Measurements from ENCODE around the gene FLT1. TPM values are rescaled to one million over a fixed set of nuclear protein-coding genes. Genes with fewer than 3 reads are reported as not detected.

The FLT1 gene
- total RNA-seq, 2 donors from 2014 or later: 12.3 to 44.6 TPM

DNA sequence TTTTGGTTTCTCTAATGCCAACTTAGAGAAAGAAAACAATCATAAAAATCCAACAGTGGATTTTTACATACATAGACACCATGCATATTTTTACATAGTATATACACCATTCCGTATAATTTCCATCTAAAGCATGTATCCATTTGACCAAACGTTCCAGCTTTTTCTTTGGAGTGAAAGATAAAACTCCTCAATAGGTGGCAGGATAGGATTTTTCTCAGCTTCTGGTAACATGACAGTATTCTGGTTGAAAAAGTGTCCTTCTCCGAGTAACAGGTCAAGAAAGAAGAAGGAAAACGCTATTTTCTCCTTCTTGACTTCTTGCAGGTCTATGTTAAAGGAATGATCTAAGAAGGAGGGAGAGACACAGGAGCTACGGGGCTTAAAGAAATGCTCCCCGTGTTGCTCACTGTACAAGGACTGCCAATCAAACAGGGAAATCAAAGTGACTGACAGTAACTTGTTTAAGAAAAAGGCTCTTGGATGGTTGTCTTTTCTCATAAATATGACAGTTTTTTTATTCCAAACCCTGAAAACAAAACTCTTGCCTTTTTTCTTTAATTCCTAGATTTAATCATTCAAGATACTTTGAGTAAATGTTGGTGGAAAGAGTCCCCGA, 11.5 kb downstream of the FLT1 start:
- TF ChIP-seq, protein P1, sequence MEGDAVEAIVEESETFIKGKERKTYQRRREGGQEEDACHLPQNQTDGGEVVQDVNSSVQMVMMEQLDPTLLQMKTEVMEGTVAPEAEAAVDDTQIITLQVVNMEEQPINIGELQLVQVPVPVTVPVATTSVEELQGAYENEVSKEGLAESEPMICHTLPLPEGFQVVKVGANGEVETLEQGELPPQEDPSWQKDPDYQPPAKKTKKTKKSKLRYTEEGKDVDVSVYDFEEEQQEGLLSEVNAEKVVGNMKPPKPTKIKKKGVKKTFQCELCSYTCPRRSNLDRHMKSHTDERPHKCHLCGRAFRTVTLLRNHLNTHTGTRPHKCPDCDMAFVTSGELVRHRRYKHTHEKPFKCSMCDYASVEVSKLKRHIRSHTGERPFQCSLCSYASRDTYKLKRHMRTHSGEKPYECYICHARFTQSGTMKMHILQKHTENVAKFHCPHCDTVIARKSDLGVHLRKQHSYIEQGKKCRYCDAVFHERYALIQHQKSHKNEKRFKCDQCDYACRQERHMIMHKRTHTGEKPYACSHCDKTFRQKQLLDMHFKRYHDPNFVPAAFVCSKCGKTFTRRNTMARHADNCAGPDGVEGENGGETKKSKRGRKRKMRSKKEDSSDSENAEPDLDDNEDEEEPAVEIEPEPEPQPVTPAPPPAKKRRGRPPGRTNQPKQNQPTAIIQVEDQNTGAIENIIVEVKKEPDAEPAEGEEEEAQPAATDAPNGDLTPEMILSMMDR (IDR thresholded peaks at IDR 0.05): no peak
- no peaks in the 10 kb centered on the region for H3K4me1 ChIP-seq (ENCODE audit: control insufficient read depth in 1 of 2, low read depth in 2 of 2)
- DNase-seq (ENCODE audit: low spot score) (no peak), ATAC-seq (ENCODE audit: insufficient number of reproducible peaks, low FRiP score, low read depth) (no peak)
- H3K36me3 ChIP-seq: no peaks in the 10 kb centered on the region
- no peak overlapping the region for H3K27ac ChIP-seq
- H3K27me3 ChIP-seq (replicated peaks; ENCODE audit: insufficient read depth): no peaks in the 10 kb centered on the region
- no peaks in the 10 kb centered on the region for H3K9me3 ChIP-seq
- no peak overlapping the region for H3K4me3 ChIP-seq

DNA sequence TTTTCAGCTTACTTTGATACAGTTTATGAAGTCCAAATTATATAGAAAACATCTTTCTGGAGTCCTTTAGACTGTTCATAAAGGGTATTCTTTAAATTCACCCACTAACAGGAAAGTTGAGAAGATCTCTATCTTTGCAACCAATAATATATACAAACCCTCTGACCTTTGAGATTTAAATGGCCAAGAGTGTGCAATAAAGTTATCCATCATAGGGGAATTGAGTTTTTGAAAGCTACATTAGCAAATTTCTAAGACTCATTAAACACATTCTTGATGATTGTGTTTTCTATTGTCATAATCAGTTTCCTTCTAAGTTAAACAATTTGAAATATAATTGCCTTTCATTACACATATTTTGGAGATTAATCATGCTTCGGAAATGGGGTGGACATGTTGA, 15.9 kb downstream of the FLT1 start:
- ATAC-seq (ENCODE audit: insufficient number of reproducible peaks, low FRiP score, low read depth) (no peak), DNase-seq (ENCODE audit: low spot score) (no peak)
- TF ChIP-seq, protein P1 (IDR thresholded peaks at IDR 0.05): no peak
- Histone ChIP-seq H3K4me3 (no peak overlapping the region), H3K27ac (no peak overlapping the region), H3K27me3 (replicated peaks; ENCODE audit: insufficient read depth) (no peaks in the 10 kb centered on the region), H3K36me3 (no peaks in the 10 kb centered on the region), H3K9me3 (no peaks in the 10 kb centered on the region), H3K4me1 (ENCODE audit: control insufficient read depth in 1 of 2, low read depth in 2 of 2) (peaks cover 8 to 23% of the 10 kb centered on the region in 2 donors)

DNA sequence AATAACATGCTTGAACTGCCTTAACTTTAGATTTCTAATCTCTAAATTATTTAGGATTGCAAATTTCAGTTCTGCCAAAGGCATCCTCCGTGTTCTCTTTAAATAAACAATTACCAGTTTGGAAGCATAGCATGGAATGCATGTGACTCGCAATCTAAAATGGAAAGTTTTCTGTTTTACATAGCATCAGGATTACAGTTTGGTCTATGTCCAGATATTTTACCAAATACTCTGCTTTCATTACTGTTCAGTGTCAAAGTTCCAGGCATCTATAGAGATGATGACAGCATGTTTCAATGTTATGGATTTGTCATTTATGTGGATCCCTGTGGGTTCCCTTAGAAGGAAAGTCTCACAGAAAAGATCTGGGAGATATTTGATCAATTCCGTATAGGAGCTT, 16.8 kb downstream of the FLT1 start:
- ATAC-seq (ENCODE audit: insufficient number of reproducible peaks, low FRiP score, low read depth) (no peak), DNase-seq (ENCODE audit: low spot score) (no peak)
- H3K36me3 ChIP-seq: no peaks in the 10 kb centered on the region
- H3K27me3 ChIP-seq (replicated peaks; ENCODE audit: insufficient read depth): no peaks in the 10 kb centered on the region
- H3K4me3 ChIP-seq: no peak overlapping the region
- peaks cover 8 to 23% of the 10 kb centered on the region in 2 donors for H3K4me1 ChIP-seq (ENCODE audit: control insufficient read depth in 1 of 2, low read depth in 2 of 2)
- H3K27ac ChIP-seq: no peak overlapping the region
- TF ChIP-seq, protein P1 (IDR thresholded peaks at IDR 0.05): no peak
- no peaks in the 10 kb centered on the region for H3K9me3 ChIP-seq

DNA sequence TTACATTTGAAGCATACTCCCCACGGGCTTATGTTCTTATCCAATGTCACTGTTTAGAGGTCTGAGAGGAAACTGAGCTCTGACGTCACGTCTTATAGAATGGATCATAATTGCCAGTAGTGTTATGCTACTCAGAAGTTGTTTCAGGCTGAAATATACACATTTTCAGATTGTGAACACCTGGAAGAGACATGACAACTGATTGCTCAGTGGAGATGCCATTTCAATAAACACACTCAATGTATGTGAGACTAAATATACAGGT, 17.3 kb downstream of the FLT1 start:
- TF ChIP-seq, protein P1 (IDR thresholded peaks at IDR 0.05): no peak
- Histone ChIP-seq H3K27ac (no peak overlapping the region), H3K4me1 (ENCODE audit: control insufficient read depth in 1 of 2, low read depth in 2 of 2) (peaks cover 8 to 23% of the 10 kb centered on the region in 2 donors), H3K27me3 (replicated peaks; ENCODE audit: insufficient read depth) (no peaks in the 10 kb centered on the region), H3K4me3 (no peak overlapping the region), H3K36me3 (no peaks in the 10 kb centered on the region), H3K9me3 (no peaks in the 10 kb centered on the region)
- ATAC-seq (ENCODE audit: insufficient number of reproducible peaks, low FRiP score, low read depth) (no peak), DNase-seq (ENCODE audit: low spot score) (no peak)

DNA sequence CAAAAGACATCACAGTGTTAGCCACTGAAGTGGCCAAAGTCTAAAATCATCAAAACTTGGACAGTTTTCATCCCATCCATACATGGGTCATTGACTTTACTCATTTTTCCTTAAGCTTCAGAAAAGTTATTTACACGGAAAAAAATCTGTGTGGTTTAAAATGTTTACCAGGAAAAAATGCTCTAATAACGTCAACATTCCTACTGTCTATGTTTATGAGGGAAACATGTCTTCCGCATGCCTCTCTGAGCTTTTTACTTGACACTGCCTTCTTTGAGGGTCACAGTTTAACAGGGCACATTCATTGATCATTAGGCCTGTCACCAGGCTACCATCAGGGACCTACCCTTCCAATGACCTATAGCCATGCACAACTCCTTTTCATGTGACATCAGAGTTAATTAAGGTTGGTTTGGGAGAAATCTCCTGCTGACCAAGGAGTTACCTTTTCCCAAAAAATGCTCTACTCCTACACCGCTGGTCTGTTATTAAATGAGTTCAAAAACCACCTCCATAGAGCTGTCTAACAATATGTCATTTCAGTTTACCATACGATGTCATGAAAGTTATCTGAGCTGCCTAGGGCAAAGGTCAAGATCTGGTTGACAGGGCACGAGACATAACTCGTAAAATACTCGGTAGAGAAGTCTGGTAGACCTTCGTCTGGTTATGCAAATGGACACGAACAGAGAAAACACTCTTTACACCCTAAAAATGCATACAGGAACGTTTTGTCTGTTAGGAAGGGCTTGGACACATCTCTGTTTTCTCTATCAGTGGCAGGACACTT, 17.8 kb downstream of the FLT1 start:
- Histone ChIP-seq H3K4me1 (ENCODE audit: control insufficient read depth in 1 of 2, low read depth in 2 of 2) (peaks cover 8 to 23% of the 10 kb centered on the region in 2 donors), H3K9me3 (no peaks in the 10 kb centered on the region), H3K4me3 (no peak overlapping the region), H3K36me3 (no peaks in the 10 kb centered on the region), H3K27me3 (replicated peaks; ENCODE audit: insufficient read depth) (no peaks in the 10 kb centered on the region), H3K27ac (no peak overlapping the region)
- DNase-seq (ENCODE audit: low spot score) (no peak), ATAC-seq (ENCODE audit: insufficient number of reproducible peaks, low FRiP score, low read depth) (no peak)
- TF ChIP-seq, protein P1 (IDR thresholded peaks at IDR 0.05): no peak
